HepG2 (cell line): Measurements from ENCODE around the gene ETV5. TPM values are rescaled to one million over a fixed set of nuclear protein-coding genes. Genes with fewer than 3 reads are reported as not detected.

Experiments used
- AGO1 ChIP-seq: fragments of 200-400 bp; formaldehyde crosslinking; IDR thresholded peaks from 2 replicates; pipeline ENCODE4 v1.6.1; 2017; ENCODE audit warnings: mild to moderate bottlenecking, low read depth, low read length, moderate library complexity; ENCODE audit not compliant: poor library complexity, severe bottlenecking
- CCDC6 ChIP-seq: sonication (generic); formaldehyde crosslinking; IDR thresholded peaks from 2 replicates; pipeline ENCODE4 v1.8.1; 2022; ENCODE audit warnings: mild to moderate bottlenecking, missing genetic modification reagents, moderate library complexity
- ETV6 ChIP-seq: sonication (generic); formaldehyde crosslinking; conservative IDR thresholded peaks from 2 replicates; pipeline ENCODE4 v1.4.0; 2020; ENCODE audit warnings: missing genetic modification reagents
- JUNB ChIP-seq: sonication (generic); formaldehyde crosslinking; IDR thresholded peaks from 2 replicates; pipeline ENCODE4 v1.8.0; 2022; ENCODE audit warnings: missing genetic modification reagents, mild to moderate bottlenecking, borderline replicate concordance
- KLF9 ChIP-seq: IDR thresholded peaks from 2 replicates; pipeline ENCODE4 v1.6.1; 2016; ENCODE audit warnings: low read depth
- MXD3 ChIP-seq: IDR thresholded peaks from 2 replicates; pipeline ENCODE4 v1.6.1; 2016; ENCODE audit warnings: mild to moderate bottlenecking, missing biosample characterization, missing genetic modification reagents
- PRPF4 ChIP-seq: fragments of 200-400 bp; formaldehyde crosslinking; IDR thresholded peaks from 2 replicates; pipeline ENCODE4 v1.6.1; 2016; ENCODE audit warnings: low read length, low read depth; ENCODE audit not compliant: poor library complexity, severe bottlenecking
- RXRA ChIP-seq: sonication (generic); formaldehyde crosslinking; IDR thresholded peaks from 2 replicates; pipeline ENCODE4 v1.5.1; 2020; ENCODE audit warnings: missing genetic modification reagents
- SIX4 ChIP-seq: sonication (generic); formaldehyde crosslinking; IDR thresholded peaks from 2 replicates; pipeline ENCODE4 v1.4.0; 2020; ENCODE audit warnings: missing genetic modification reagents
- THYN1 ChIP-seq: sonication (generic); formaldehyde crosslinking; IDR thresholded peaks from 2 replicates; pipeline ENCODE4 v1.8.1; 2023; ENCODE audit warnings: low read depth, mild to moderate bottlenecking, moderate library complexity, missing genetic modification reagents, borderline replicate concordance
- U2AF2 ChIP-seq: fragments of 200-400 bp; formaldehyde crosslinking; IDR thresholded peaks from 2 replicates; pipeline ENCODE4 v1.6.1; 2017; ENCODE audit warnings: low read depth, mild to moderate bottlenecking, low read length
- ZBTB2 ChIP-seq: sonication (generic); formaldehyde crosslinking; IDR thresholded peaks from 2 replicates; pipeline ENCODE4 v1.8.0; 2022; ENCODE audit warnings: low read depth, missing genetic modification reagents
- ZBTB42 ChIP-seq: sonication (generic); formaldehyde crosslinking; IDR thresholded peaks from 2 replicates; pipeline ENCODE4 v1.5.0; 2020; ENCODE audit warnings: mild to moderate bottlenecking, missing genetic modification reagents
- ZIK1 ChIP-seq: sonication (generic); formaldehyde crosslinking; IDR thresholded peaks from 2 replicates; pipeline ENCODE4 v1.5.0; 2020; ENCODE audit warnings: mild to moderate bottlenecking, low read depth, missing genetic modification reagents, borderline replicate concordance
- ZKSCAN8 ChIP-seq: IDR thresholded peaks from 2 replicates; pipeline ENCODE4 v1.6.1; 2016; ENCODE audit warnings: borderline replicate concordance, missing genetic modification reagents, missing compliant biosample characterization
- ZMYM3 ChIP-seq: sonication (generic); formaldehyde crosslinking; IDR thresholded peaks from 2 replicates; pipeline ENCODE4 v1.5.1; 2020; ENCODE audit warnings: mild to moderate bottlenecking, missing genetic modification reagents
- ZNF232 ChIP-seq: sonication (generic); formaldehyde crosslinking; IDR thresholded peaks from 2 replicates; pipeline ENCODE4 v1.4.0; 2020; ENCODE audit warnings: missing genetic modification reagents, borderline replicate concordance
- ZNF343 ChIP-seq: sonication (generic); formaldehyde crosslinking; IDR thresholded peaks from 2 replicates; pipeline ENCODE4 v1.4.0; 2020; ENCODE audit warnings: mild to moderate bottlenecking, missing genetic modification reagents
- ZNF407 ChIP-seq: sonication (generic); formaldehyde crosslinking; IDR thresholded peaks from one replicate; pipeline ENCODE4 v1.5.1; 2020; ENCODE audit warnings: mild to moderate bottlenecking, missing genetic modification reagents; ENCODE audit errors: not compliant biosample characterization
- ZNF580 ChIP-seq: IDR thresholded peaks from 2 replicates; pipeline ENCODE4 v1.6.1; 2016; ENCODE audit warnings: low read depth, borderline replicate concordance
- ZNF615 ChIP-seq: sonication (generic); formaldehyde crosslinking; IDR thresholded peaks from 2 replicates; pipeline ENCODE4 v1.5.0; 2020; ENCODE audit warnings: mild to moderate bottlenecking, missing genetic modification reagents, borderline replicate concordance
- polyA plus RNA-seq, 8 experiments: library from polyadenylated mRNA; depleted of rRNA in 3 of 8; stranded (reverse) in 7 of 8; unstranded in 1 of 8; fragments of >200 nt; fragmentation: Illumina TruSeq in 4 of 8; extraction: Trizol in 4 of 8; gene quantifications; 2 replicates each; pipeline versions ENCODE4 v1.2.1 to v1.2.3, GENCODE V29; 2011 to 2016; ENCODE audit warnings: low read depth in 4 of 8, missing spikeins in 1 of 8, mixed read lengths in 1 of 8; ENCODE audit not compliant: insufficient read depth in 1 of 8
- total RNA-seq, 5 experiments: library from RNA; depleted of rRNA; stranded (reverse); fragments of >200 nt; fragmentation: Illumina TruSeq; extraction: Trizol; gene quantifications; 2 replicates each; pipeline ENCODE4 v1.2.3, GENCODE V29; 2016; ENCODE audit warnings: low read depth in 1 of 5

The ETV5 gene
- total and polyA plus RNA-seq, 2 of the 13 experiments (the other 11 are each of a cell fraction or from before 2014, with no cell fraction given): 52.9 to 57.2 TPM

GRCh38 chr3:186093271-186093900 lies 15.5 kb downstream of the ETV5 start (continued):
- TF ChIP-seq ZBTB2: no peak
- no peak for TF ChIP-seq ZNF232 (CRISPR knock-in tag)
- TF ChIP-seq ZNF407 (CRISPR knock-in tag): no peak
- TF ChIP-seq KLF9: no peak
- TF ChIP-seq ZNF580 (CRISPR knock-in tag): no peak
- no peak for TF ChIP-seq ZMYM3 (CRISPR knock-in tag)
- TF ChIP-seq ZBTB42: no peak
- TF ChIP-seq AGO1: no peak
- no peak for TF ChIP-seq SIX4 (CRISPR knock-in tag)
- TF ChIP-seq ZKSCAN8: no peak
- no peak for TF ChIP-seq PRPF4
- TF ChIP-seq MXD3 (CRISPR knock-in tag): no peak
- TF ChIP-seq JUNB (CRISPR knock-in tag): no peak
- no peak for TF ChIP-seq U2AF2
- TF ChIP-seq RXRA (CRISPR knock-in tag): no peak; the same call in 1 of the 2 replicates
- TF ChIP-seq THYN1 (CRISPR knock-in tag): no peak
- no peak for TF ChIP-seq ZIK1 (CRISPR knock-in tag)
- TF ChIP-seq ETV6 (CRISPR knock-in tag): no peak
- TF ChIP-seq ZNF615: no peak
- no peak for TF ChIP-seq ZNF343 (CRISPR knock-in tag)
- no peak for TF ChIP-seq CCDC6 (CRISPR knock-in tag)
